Measurements from ENCODE around the gene NCOR1.
"Not testable (repeated sequence)": the region's sequence is repeated elsewhere in the genome, so short reads cannot be mapped to it uniquely, and the experiment has no call there.

The NCOR1 gene

GRCh38 chr17:16145319-16145890 lies 69.9 kb downstream of the NCOR1 start:
- FAIRE-seq, result not testable (repeated sequence)

- FAIRE-seq, result no peak
These were observed 73.6 kb downstream of the NCOR1 start for GRCh38 chr17:16141685-16142084.

- FAIRE-seq, result no peak
These were observed 74.5 kb downstream of the NCOR1 start for GRCh38 chr17:16140854-16141253.

- FAIRE-seq, result no peak
These were observed 79.9 kb downstream of the NCOR1 start for GRCh38 chr17:16135461-16135860.

- no peak for FAIRE-seq
These were observed 83.7 kb downstream of the NCOR1 start for GRCh38 chr17:16131593-16131992.

- FAIRE-seq, result no peak
These were observed 85.7 kb downstream of the NCOR1 start for GRCh38 chr17:16129441-16130205.

GRCh38 chr17:16123531-16123930 lies 91.8 kb downstream of the NCOR1 start:
- FAIRE-seq, result no peak

DNA sequence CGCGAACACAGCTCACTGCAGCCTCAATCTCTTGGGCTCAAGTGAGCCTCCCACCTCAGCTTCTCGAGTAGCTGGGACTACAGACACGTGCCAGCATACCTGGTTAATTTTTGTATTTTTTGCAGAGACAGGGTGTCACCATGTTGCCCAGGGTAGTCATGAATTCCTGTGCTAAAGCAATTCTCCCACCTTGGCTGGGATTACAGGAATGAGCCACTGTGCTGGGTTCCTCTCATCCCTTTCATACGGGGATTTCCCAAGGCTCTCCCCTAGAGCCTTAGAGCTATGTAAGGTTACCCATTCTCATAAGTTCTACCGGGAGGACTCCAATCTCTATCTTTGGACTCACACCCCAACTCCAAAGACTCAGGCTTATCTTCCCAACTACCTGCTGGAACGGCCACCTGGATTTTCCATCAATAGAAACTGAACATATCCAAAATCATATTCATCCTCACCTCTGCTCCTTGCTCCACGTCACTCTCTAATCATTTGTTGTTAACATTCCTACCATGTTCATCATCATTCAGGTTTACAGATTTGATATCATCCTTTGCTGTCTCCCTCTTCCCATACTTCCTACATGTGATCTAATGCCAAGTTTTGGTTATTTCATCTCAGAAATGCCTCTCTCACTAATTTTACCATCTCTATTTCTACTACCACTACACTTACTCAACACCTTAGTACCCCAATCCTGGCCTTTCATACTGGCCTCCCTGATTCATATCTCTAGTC lies 92.5 kb downstream of the NCOR1 start:
- no peak for FAIRE-seq

DNA sequence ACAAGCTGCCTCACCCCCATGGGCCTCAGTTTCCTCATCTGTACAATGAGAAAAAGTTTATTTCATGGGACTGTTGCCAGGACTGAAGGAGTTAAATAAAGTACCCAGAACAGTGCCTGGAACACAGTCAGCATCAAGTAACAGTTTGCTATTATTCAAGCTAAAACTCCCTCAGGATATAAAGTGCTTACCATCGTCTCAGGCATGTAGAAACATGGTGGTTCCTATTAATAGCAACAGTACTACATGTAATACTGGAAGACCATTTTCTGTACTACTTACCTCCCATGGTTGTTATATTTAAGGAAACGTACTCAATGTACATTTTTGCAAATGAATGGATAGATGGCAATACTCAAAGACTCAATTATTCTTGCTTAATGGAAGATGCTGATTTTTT lies 93.4 kb downstream of the NCOR1 start:
- FAIRE-seq, result no peak

DNA sequence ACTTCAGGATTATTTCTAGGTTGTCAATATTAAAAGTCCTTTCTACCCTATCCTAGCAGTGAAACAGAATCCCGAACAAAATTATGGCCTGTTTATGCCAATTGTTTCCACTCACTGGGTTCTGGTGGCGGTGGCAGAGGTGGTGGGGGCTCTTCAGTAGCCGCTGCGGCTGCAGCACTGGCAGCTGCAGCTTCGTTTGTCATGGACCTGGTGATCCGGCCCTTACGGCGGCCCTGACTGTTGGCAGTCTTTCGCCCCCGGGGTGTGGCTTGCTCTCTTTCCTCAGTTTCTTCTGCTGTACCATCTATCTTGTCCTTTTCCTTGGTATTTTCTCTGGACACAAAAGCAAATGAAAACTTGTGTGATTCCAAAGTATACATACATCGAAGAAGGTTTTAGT lies 94.4 kb downstream of the NCOR1 start:
- FAIRE-seq, result no peak

GRCh38 chr17:16117149-16117548 lies 98.2 kb downstream of the NCOR1 start:
- no peak for FAIRE-seq

DNA sequence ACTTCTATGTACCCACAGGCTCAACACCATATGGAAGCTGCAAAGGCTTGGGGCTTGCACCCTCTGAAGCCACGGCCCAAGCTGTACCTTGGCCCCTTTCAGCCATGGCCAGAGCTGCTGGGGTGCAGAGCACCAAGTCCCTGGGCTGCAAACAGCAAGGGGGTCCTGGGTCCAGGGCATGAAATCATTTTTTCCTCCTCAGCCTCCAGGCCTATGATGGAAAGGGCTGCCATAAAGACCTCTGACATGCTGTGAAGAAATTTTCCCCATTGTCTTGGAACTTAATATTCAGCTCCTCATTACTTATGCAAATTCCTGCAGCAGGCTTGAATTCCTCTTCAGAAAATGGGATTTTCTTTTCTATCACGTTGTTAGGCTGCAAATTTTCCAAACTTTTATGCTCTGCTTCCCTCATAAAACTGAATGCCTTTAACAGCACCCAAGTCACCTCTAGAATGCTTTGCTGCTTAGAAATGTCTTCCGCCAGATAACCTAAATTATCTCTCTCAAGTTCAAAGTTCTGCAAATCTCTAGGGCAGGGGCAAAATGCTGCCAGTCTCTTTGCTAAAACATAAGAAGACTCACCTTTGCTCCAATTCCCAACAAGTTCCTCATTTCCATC lies 100.1 kb downstream of the NCOR1 start:
- FAIRE-seq, result not testable (repeated sequence)

GRCh38 chr17:16108871-16109270 lies 106.5 kb downstream of the NCOR1 start:
- FAIRE-seq, result no peak

- no peak for FAIRE-seq
These were observed 106.9 kb downstream of the NCOR1 start for GRCh38 chr17:16108386-16108785.

DNA sequence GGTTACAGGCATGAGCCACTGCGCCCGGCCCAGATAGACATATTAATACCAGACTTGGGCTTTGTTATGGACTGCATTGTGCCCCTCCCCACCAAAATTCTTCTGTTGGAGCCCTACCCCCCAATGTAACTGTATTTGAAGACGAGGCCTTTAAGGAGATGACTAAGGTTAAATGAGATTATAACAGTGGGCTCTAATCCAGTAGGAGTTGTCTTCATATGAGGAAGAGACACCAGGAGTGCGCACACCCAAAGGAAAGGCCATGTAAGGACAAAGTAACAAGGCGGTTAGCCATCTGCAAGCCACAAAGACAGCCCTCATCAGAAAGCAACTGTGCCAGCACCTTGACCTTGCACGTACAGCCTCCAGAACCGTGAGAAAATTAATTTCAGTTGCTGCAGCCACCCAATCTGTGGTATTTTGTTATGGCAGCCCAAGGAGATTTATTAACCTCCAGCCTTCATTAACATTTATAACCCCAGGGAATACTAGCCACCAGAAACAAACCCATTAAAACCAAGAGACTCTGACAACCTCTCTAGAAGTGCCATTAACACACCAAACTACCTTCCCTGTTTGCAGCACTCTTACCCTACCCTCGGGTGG lies 108.1 kb downstream of the NCOR1 start:
- no peak for FAIRE-seq

DNA sequence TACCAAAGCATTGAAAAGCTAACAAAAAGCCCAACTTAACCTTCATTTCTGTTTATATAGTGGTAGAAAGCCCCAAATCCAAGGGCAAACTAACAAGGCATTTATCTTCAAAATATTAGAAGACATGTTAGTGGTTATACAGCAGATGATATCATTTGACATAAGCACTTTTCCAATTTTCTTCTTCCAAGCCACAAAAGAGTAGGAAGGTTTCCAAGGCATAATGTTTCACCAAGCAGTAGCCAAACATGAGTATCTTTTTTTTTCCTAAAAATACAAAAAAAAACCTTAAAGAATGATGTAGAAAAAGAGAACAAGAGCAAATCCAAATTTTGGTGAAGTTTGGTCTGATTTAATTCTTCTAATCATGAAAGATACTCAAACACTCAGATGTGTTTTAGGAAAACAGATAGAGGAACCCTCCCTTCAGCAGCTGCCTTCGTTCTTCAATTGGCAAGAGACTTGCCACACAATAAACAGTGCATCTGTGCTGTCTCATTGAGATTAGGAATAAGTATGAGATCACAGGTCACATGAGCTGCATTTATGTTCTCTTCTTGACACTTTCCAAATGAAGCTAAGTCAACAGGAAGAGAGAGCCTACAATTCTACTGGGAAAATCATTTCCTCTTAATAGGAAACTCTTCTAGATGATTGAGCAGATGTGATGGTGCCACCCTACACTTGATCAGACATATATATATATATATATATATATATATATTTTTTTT lies 109.0 kb downstream of the NCOR1 start:
- no peak for FAIRE-seq

DNA sequence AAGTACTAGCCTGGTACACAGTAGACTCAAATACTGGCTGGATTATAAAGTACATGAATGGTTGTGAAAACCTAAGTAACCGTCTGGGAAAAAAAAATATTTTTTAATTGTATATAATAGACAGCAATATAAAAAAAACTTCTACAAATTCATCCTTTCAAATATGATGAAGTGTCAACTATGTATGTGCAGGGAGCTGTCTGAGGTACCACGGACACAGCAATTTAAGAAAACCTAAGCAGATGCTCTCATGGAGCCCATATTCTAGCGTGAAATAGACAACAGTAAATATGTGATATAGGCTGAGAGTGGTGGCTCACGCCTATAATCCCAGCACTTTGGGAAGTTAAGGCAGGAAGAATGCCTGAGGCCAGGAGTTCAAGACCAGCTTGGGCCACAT lies 111.1 kb downstream of the NCOR1 start:
- no peak for FAIRE-seq

GRCh38 chr17:16101440-16101839 lies 113.9 kb downstream of the NCOR1 start:
- no peak for FAIRE-seq

GRCh38 chr17:16100737-16101400 lies 114.5 kb downstream of the NCOR1 start:
- FAIRE-seq, result no peak

GRCh38 chr17:16091773-16092172 lies 123.6 kb downstream of the NCOR1 start:
- no peak for FAIRE-seq

DNA sequence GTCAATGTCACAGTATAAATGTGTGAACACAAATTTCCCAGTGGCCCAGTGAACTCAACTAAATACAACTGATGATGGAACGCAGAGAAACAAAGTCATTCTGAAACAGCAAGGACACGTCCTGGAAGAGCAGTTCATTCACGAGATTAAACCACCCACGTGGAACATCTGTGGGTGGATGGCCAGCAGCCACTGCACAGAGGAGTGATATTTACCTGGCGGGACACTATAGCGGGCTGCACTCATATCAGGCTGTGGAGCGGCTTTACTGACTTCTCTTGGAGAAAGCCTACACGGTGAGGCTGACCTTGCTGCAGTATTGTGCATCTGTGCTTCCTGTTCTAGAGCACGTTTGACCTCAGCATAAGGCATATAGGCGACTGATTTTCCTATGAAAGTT lies 128.4 kb downstream of the NCOR1 start:
- FAIRE-seq, result no peak

Measured in colon (tissue), 2 donors.